ENCODE measurements around the gene AKNA.
A peak's percentile ranks its signal among the peaks of the same experiment; 100 is the strongest.

Gene AKNA

DNA sequence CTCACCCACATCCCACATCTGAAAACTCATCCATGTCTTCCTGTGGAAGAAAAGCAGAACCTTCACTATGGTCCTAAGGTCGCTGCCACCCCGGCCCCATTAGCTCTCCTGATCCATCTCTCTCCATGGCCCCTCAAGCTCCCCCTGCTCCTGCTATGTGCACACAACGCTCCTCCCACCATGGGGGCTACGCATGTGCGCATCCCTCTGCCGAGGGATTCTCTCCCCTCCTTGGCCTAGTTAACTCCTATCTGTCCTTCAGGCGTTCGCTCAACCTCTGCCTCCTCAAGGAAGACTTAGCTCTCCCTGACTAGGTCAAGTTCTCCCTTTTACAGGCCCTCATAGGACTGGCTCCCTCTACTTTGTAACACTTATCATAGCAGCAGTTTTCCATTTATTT is 9.8 kb downstream of the AKNA start:
- DNase-seq (ENCODE audit: low read depth in 1 of 2, low spot score in 1 of 2): no peak

DNA sequence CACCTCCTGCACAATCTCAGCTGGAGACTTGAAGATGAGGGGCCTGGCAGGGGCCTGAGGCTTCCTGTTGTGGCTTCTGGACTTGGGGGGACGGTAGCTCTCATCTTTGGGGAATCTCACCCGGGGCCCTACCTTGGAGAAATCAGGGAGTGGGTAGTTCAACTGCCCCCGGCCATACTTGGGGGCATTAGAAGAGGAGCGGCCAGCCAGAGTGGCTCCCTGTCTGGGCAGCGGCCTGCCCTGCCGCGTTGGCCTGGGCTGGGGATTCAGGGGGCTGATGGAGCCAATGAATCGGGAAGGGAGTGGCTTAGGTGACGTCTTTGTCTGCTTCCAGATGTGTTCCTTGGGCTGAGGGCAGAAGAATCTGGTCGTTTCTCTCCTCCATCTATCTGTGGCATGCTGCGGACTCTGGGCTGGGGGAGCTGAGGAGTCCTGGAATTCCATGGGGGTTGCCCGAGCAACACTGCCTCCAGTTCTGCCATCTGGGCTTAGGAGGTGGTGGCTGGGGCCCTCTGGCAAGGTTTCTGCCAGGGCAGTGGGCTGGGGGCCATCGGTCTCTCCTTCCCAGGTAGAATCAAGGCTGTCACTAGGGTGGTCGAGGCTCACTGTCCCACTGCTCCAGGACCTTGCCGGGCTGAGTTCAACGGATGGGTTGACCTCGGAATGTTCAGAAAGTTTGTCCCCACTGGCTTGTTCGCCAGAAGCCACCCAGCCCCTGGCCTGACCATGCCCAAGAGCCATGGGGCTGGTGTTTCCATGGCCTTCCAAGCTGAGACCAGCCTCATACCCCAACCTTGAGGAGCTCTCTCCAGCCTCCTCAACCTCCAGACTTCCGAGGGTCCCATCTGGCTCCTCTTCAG is 11.0 kb downstream of the AKNA start:
- no peak for DNase-seq (ENCODE audit: low read depth in 1 of 2, low spot score in 1 of 2)

DNA sequence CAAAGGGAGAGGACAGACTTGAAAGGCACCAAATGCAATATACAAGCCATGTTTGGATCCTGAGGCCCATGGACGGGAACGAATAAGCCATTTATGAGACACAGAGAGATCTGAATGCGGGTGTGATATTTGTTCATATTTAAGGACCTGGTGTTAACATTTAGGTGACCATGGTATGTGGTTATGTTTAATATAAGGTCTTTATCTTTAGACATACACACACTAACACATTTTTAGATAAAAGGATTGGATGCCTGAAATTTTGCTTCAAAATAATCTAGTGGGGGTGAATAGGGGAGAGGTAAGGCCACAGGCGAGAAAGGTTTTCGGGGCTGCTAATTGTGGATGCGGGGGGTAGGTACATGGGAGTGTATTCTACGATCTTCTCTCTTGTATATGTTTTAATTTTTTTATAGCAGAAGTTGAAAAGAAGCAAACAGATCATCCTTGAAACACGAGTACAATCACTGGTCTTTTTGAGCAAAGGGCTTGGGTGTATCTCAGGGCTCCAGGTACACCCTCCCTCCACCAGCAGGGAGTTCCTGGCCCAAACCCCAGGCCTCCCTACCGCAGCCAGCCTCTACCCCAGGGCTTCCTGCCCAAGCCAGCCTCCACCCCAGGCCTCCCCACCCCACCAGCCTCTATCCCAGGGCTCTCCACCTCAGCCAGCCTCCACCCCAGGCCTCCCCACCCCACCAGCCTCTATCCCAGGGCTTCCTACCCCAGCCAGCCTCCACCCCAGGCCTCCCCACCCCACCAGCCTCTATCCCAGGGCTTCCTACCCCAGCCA is 12.2 kb downstream of the AKNA start:
- no peak for DNase-seq (ENCODE audit: low read depth in 1 of 2, low spot score in 1 of 2)

DNA sequence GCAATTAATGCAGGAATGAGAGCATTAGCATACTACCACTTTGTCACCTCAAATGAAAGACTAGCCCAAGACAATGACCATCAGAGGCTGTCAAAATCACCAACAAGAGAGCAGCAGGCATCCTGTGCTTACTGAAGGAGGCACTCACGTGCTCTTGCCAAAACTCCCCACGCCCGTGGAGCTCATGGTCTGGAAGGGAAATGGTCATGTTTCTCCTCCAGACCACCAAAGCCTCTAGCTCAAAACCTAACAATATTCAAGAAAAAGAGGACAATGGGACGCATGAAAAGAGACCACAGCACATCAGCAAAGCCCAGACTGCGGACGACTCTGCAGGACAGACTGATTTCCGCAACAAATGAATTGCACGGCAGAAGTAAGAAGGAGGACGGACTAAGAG is 12.8 kb downstream of the AKNA start:
- no peak for DNase-seq (ENCODE audit: low read depth in 1 of 2, low spot score in 1 of 2)

DNA sequence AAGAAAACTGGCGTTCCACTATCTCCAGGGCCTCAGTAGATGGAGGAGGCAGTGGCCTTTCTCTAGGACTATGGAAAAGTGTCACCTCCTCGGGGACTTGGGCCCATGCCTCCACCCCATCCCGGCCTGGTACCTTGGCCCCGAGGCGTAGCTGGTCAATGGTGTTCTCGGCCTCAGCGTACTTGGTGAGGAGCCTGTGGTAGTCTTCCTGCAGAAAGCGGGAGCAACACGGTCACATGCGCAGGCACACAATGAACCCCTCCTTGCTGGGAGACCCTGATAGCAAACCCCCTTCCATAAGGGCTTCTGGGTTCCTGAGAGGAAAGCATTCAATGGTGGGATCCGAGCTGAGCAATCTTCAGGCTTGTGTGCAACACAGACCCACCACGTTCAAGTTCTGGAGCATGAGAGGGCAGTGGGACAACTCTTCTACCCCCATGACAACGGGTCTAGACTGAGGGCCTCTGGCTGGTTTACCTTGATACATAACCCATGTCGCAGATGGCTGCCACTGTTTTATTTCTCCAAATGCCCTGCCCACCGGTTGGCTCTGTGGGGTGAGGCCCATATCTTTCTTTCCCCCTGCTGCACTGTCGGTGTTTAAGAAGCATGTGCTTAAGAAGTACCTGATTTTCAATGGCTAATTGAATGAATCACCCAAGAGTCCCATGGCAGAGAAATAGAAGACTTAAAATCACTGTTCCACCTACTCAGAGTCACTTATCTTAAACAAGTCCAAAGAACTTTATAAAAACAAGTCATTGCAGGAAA is 13.6 kb downstream of the AKNA start:
- no peak for DNase-seq (ENCODE audit: low read depth in 1 of 2, low spot score in 1 of 2)

DNA sequence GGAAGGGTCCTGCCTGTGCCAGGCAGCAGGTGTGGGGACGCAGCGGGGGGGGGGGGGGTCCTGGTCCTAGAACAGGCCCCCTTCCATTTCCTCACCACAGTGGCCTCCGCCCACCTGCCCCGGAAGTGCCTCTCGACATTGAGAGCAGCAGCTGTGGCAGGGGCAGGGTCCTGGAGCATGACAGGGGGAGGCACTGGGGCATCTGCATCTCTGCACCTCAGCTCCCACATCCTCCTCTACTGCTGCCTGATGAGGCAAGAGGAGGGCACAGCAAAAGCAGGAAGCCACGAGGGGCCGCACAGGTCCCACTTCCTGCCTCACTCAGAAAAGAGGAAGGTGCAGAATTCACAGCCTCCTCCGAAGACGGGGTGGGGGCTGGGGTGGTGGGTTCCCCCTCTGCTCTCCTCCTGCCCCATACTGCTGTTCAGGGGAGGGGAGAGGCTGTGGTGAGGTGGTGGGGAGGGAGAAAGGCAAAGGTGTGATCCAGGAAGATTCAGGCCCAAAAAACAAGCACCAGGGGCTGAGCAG is 14.8 kb downstream of the AKNA start:
- DNase-seq (ENCODE audit: low read depth in 1 of 2, low spot score in 1 of 2): peak; percentile 47 to 65

DNA sequence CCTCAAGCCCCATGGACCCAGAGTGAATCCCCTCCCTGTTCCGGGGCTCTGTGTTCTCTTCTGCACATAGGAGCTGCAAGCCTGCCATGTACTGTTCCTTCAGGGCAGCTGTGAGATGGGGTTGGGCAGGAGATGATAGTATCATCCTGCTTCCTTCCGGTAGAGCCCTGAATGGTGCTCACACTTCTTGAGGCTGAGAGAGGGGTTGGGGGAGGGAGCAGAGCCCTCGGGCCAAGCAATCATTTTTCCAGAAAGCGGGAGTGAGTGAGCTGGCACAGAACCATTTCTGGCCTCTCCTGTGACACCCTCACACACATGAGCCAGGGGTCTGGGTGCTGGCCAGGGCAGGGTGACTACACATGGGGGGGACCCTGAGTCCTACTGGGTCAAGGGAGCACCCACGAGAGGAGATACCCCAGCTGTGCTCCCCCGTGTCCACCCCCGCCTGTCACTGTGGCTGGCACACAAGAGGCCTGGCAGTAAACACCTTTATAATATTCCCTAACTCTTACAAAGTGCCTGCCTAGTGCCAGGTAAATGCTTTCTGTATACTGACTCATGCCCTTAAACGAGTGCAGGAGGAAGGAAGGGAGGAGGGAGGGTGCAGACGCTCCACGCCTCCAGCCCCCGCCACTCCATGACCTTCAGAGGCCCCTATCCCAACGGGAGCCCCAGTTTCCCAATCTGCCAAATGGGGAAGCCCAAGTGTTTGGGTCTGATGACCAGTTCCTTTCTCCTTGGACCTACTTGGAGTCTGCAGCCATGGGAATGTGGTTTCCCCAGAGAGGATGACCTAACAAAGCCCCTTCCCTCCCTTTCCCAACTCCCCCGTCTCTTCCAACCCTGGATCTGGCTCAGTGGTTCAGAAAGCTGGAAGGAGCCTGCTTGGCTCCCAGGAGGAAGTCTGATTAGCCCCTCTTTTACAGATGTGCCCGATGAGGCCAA is 15.5 kb downstream of the AKNA start:
- no peak for DNase-seq (ENCODE audit: low read depth in 1 of 2, low spot score in 1 of 2)

DNA sequence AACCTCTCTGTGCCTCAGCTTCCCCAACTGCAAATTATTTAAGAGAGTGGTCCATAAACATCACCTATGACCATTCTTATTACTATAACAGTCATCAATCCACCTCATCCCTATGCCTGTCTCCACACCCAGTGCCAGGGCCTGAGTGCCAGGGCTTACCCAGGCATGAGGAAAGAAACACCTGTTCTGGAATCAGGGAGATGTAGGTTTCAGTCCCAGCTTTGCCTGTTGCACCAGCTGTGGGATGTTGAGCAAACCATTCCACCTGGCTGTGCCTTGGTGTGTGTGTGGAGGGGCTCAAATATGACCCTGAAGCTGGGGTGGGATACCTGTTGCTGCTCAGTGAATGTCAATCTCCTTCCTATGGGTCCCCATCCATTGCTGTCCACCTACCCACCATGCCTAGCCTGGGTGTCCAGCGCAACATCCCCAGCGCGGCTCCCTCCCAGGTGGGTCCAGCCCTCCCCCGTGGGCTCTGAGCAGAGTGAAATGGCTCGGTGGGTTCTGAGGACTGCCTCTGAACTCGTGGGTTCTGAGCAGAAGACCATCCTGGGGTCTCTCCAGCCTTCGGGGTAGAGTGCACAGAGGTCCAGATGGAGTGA is 16.3 kb downstream of the AKNA start:
- DNase-seq (ENCODE audit: low read depth in 1 of 2, low spot score in 1 of 2): no peak

DNA sequence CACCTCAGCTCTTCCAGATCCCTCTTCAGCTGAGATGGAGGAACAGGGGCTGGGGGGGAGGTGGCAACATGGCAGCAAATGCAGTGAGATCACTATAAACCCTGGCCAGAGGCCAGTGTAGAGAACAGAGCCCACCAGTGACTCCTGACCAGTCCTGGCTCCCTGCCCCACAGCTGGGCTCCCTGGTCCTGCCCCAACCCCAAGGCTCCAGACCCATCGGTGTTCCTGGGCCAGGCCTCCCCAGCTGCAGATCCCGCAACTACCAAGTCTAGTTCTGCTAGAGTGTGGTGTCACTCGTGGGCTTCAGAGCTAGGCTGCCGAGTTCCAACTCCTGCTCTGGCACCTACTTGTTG is 16.8 kb downstream of the AKNA start:
- no peak for DNase-seq (ENCODE audit: low read depth in 1 of 2, low spot score in 1 of 2)

DNA sequence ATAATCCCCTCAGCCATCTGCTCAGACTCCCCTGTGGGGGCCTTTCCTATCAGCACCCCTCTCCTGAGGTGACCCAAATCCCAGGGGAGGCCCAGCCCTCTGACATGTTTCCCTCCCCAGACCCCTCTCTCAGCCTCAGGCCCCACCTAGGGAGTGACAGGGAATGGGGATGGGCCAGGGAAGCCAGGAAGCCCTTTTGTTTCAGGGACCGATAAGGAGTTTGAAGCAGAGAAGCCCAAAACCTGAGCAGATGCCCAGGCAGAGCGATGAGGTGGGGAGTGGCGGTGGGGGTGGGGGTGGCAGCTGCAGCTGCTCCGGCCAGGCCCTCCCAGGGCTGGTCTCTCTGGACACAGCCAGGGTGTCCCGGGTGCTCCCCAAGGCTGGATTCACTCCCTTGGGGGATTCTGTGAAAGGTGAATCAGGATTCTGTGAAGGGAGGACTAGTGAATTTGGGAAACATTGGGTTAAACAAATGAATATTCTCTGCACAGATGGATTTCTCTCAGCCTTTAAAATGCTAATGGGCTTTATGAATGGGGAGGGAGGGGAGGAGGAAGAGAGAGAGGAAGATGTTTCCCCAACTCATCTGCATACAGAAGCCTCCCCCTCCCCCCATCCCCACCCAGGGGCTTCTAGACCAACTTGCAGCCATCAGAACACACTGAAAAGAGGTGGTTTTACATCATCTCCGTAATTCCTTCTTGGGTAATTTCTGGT is 17.4 kb downstream of the AKNA start:
- DNase-seq (ENCODE audit: low read depth in 1 of 2, low spot score in 1 of 2): no peak

DNA sequence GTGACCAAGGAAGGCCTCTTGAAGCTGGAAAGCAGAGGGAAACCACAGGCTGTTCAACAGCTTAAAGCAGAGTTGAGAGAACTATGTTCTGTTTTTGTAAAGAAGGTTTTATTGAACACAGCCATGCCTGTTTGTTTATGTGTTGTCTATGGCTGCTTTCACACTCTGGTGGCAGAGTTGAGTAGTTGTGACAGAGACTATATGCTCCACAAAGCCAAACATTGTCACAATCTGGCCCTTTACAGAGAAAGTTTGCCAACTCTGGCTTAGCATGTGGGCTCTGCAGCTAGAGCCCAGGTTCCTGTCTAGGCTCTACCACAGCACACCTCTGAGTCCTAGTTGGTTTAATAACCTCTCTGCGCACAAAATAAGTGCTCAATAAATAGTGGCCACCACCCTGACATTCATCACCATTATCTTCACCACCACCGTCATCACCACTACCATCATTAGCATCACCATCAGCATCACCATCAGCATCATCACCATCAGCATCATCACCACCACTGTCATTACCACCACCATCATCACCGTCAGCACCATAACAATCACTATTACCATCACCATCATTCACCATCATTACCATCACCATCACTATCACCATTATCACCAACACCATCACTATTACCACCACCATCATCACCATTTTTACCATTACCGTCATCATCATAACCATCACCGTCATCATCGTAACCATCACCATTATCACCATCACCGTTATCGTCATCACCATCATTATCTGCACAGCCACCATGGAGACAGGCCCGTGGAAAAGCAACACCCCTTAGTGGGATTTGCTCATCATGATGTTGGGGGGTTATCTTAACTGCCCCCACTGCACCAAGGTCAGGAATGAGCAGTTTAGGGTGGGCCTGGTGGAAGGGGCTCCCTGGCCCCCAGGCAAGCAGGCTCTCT is 18.3 kb downstream of the AKNA start:
- DNase-seq (ENCODE audit: low read depth in 1 of 2, low spot score in 1 of 2): no peak

DNA sequence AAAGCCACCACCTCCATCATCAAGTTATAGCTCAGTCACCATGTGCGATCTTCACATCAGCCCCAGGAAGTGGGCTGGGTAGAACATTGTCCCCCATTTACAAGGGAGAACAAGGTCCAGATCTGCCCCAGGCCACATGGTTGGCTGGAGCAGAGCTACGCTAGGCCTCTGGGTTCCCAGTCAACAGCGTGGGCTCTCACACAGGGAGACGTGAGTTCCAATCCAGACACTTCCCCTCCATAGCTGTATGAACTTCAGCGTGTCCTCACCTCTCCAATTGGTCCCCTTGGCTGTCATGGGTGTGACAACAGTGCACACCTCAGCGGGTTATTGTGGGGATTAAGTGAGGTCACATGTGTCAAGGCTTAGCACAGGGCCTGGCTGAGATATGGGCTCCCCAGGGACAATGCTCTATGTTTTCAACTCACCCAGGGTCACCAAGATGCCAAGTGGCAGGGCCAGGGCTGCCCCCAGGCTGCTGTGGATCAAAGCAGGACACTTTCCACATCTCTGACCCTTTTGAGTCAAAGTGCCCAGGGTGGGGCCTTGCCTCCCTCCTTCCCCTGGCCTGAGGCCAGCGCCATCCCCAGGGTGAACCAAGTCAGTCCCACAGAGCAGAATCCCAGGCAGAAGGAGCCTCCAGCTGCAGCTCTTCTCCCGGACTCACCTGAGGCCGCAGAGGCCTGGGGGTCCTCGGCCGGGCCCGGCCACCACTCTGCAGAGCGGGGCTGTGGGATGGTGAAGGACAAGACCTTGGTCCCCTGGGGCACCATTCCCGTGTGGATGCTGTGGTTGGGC is 19.8 kb downstream of the AKNA start:
- DNase-seq (ENCODE audit: low read depth in 1 of 2, low spot score in 1 of 2): no peak

DNA sequence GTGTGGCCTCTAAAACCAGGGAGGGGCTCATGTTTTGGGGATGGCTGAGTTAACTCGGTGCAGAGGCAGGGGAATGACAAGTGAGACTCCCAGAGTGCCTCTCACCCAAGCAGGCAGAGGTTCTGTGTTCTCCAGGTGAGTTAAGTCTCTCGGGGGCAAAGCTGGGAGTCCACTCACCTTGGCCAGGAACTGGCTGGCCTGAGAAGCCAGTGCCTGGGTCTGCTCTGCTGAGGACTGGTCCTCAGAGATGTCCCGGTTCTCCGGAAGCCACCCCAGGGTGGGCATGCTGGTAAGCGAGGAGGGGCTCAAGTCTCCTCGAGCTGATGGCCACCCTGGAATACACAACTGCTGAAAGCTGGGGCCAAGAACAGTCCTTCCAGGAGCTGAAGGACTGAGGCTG is 20.4 kb downstream of the AKNA start:
- no peak for DNase-seq (ENCODE audit: low read depth in 1 of 2, low spot score in 1 of 2)

DNA sequence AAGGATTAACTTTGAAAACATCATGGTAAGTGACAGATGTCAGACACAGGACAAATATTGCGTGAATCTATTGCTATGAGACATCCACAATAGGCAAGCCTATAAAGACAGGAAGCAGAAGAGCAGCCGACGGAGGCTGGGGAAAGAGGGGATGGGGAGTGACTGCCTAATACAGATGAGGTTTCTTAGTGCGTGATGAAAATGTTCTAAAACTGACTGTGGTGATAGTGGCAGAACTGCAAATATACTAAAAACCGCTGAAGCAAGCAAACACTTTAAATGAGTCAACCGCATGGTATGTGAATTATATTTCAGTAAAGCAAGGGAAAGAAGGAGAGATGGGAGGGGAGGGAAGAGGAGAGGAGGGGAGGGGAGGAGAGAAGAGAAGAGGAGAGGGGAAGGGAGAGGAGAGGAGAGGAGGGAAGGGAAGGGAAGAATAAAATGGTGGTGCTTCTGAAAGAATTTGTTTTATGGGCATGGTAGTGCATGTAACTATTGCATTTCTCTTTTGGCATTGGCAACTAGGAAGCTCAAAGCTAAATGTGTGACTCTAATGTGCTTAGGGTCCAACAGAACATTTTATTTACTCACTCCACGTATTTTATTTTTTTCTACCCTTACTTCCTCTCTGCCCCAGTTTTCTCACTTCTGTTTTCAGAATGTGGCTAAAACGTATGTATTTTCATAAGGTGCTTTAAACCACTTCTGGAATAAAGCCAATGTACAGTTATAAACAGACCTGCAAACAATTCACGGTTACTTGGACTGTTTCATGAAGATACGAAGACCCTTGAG is 21.3 kb downstream of the AKNA start:
- DNase-seq (ENCODE audit: low read depth in 1 of 2, low spot score in 1 of 2): no peak

DNA sequence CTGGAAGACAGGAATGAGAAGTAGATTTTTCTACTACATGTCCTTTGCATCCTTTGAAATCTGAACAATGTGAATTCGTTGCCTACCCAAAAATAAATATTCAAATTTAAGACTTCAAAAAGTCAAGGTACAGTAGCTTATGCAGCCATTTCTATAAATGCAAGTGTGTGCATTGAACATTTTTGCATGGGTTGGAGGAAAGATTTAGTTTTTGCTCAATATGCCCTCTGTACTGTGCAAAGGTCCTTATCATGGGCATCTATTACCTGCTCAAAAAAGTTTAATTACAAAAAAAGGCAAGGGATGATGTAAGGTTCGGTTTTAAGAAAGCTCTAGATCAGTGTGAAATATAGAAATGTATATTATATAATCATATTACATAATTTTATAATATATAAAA is 22.6 kb downstream of the AKNA start:
- no peak for DNase-seq (ENCODE audit: low read depth in 1 of 2, low spot score in 1 of 2)

DNA sequence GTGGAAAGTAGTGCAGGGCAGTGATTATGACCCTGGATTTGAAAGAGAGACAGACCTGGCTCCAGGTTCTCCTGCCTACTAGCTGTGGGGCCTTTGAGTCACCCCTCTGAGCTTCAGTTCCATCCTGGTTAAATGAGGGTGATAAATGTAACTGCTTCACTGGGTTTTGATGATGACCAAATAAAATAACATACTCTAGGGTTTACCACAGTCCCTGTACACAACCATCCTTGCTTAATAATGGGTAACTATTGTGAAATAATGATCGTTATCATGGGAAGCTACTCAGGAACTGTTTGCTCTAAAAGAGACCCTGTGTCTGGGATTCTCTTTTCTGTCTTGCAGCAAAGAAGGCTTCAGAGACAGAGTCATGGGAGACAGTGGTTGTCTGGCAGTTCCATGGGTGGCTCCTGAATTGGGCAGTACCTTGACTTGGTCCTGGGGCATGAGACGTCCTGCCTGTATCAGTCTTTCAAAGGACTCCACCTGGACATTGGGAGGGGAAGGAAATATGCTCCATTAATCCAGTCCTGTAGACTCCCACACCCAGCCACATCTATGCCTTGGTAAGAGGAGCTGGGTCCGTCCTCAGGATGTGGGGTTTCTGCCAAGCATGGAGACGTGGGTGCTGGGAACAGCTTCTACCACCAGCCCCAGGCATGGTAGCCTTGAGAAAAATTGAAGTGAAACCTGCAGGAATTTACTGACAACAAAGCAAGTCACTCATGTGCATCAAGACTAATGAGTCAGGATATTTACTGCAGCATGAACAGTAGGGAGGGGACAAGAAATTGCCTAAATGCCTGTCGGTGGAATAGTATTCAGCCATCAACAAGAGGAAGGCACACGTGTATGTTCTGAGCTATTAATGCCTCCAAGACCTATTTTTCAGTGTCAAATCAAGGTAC is 23.4 kb downstream of the AKNA start:
- no peak for DNase-seq (ENCODE audit: low read depth in 1 of 2, low spot score in 1 of 2)

All from activated CD4-positive, alpha-beta T cell treated with anti-CD3 and anti-CD28 coated beads, Interleukin-2, amount 50 U/mL, for 24 hours (primary cell).